H1 (cell line): ENCODE results near the gene PAX4.

Source experiments
- HDAC2 ChIP-seq, 2 experiments: fragments of 300-600 bp in 1 of 2; sonication (generic) in 1 of 2; IDR thresholded peaks; 2 replicates each; pipeline ENCODE4 v1.6.1; 2011 to 2012; ENCODE audit warnings: low read depth in 2 of 2, low read length in 2 of 2, mild to moderate bottlenecking in 2 of 2, moderate library complexity in 2 of 2, borderline replicate concordance in 1 of 2, inconsistent platforms in 1 of 2
- KDM1A ChIP-seq: fragments of 200-600, 300-600 bp; sonication (generic); IDR thresholded peaks from 2 replicates; pipeline ENCODE4 v1.7.1; 2016; ENCODE audit warnings: mild to moderate bottlenecking, low read length, borderline replicate concordance

DNA sequence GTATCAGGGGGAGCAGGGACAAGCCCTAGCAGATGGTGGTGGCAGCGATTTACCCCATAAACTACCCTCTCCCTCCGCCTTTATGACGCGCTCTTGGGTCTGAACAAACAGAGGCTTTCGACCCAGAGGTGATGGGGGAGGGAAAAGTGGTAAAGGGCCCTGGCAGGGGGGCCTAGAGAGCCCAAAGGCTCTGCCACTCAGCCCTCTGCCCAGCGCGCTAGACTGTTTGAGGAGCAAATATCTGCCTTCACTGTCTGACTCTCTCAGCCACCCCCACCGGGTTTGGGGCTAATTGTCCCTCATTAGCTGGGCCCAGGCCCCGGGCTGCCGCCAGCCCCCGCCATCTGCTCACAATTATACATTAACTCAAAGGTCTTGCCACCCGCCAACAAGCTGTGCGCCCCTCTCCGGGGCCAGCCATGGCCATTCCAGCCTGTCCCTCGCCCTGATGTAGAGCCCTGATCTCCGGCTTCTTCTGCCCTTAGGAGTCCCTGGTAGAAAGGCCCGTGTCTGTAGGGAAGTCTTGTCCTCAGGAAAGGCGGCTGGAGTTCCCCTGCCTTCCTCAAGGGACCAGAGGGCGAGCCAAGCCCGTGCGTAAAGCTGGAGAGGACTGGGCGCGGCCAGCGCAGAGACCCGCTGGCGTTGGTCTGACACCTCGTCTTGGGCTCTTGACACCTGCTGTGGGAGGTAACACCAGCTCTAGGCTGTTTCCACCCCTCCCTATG is 1.9 kb upstream of the PAX4 start:
- TF ChIP-seq KDM1A, result no peak
- TF ChIP-seq HDAC2 (IDR thresholded peaks at IDR 0.05; ENCODE audit: borderline replicate concordance in 1 of 2, low read depth in 2 of 2, low read length in 2 of 2), result no peak
